ENCODE results near the gene HES1. TPM values are rescaled to one million over a fixed set of nuclear protein-coding genes. Genes with fewer than 3 reads are reported as not detected.
"Not testable (repeated sequence)": the region's sequence is repeated elsewhere in the genome, so short reads cannot be mapped to it uniquely, and the experiment has no call there.

The HES1 gene
- polyA plus RNA-seq, 4 donors: 78.8 to 103 (median 94.1) TPM

DNA sequence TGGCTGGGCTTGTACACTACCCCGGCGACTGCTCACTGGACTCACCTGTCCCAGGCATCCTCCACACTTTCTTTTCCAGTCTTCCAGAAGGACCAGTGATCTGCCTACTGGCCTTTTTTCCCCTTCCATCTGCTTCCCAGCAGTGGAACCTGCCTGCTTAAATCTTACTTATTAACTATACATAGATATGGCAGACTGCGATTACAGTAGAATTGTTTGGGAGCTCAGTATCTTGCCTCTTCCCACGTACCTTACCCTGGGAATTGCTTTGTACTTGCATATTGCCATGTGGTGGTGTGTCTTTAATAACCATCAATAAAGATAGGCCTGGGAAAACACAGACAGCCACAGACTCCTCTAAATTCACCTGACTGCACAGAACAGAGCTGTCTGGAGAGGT, 11.8 kb upstream of the HES1 start:
- DNase-seq (ENCODE audit: low read depth in 4 of 4, low spot score in 2 of 4): no peak

DNA sequence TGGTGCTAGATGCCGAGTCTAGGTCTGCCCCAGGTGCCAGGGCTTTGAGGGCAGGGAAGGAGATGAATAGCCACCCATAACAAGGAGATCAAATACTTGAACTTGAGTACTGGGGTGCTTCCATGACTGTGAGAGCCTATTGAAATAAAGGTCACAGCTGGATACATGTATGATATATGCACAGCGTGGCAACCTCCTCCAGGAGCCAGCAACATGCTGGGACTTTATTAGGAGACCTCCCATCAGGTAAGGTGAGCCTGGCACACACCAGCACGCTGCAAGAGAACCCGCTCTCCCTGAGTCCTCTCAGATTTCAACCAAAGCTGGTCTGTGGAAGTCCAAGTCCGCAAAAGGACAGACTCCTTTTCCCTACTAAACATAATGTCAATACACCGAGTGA, 10.5 kb upstream of the HES1 start:
- DNase-seq (ENCODE audit: low read depth in 4 of 4, low spot score in 2 of 4): no peak

DNA sequence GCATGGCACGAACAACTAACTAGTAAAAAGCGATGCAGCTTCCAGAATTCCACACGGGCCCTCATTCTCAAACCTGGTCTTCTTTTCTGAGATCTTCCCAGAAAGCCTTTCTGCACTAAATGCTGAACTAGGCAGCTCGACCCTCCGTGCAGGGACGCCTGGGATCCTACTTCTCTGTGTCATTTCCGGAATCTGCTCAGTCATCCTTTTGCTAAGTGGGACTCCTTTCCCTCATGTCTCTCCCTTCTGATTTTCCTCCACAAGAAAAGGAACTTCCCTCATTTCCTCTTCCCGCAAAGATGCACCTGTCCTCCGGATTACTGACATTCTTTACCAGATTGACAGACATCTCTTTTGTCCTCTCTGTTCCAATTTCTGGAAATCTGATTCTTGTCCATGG, 9.2 kb upstream of the HES1 start:
- no peak for DNase-seq (ENCODE audit: low read depth in 4 of 4, low spot score in 2 of 4)

- DNase-seq (ENCODE audit: low read depth in 4 of 4, low spot score in 2 of 4): no peak
Measured at GRCh38 chr3:194128202-194128918, 7.6 kb upstream of the HES1 start.

- DNase-seq (ENCODE audit: low read depth in 4 of 4, low spot score in 2 of 4): not testable (repeated sequence)
Measured at GRCh38 chr3:194128919-194129295, 7.0 kb upstream of the HES1 start.

GRCh38 chr3:194129581-194130133, 6.3 kb upstream of the HES1 start:
- DNase-seq (ENCODE audit: low read depth in 4 of 4, low spot score in 2 of 4): no peak

- DNase-seq (ENCODE audit: low read depth in 4 of 4, low spot score in 2 of 4): no peak
Measured at GRCh38 chr3:194130188-194130587, 5.8 kb upstream of the HES1 start.

DNA sequence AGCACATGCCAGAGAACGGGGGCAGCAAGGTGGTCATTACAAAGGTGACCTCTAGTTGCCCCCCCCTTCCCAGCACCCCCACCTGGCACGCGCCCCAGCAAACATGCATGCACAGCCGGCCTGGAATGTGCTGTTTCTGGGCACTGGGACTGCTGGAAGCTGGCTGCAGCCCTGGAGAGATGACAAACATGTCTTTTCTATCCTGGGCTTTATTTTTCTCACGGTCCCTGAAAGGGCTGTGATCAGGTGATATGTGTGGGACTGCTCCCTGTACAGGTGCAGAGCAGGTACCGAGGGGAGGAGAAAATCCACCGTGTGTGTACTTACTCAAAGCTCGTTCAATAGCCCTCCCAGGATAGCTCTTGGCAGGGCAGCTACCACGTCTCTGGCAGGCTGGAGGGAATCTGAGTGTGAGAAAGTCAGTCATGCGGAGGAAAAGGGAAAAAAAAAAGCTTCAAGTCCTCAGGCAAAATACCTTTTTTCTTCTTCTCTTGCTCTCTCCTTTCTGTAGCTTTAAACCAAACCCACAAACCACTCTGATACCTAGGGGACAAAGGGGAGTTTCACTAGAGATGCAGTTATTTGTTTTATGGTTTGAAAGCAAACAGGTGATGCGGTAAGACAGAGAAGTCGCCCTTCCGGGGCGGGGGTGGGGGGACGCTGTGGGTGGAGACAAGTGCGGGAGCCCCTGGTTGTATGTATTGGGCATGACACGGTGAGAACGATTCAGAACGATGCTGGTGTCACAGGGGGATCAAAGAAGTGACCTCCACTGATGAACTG, 5.0 kb upstream of the HES1 start:
- DNase-seq (ENCODE audit: low read depth in 4 of 4, low spot score in 2 of 4): no peak

DNA sequence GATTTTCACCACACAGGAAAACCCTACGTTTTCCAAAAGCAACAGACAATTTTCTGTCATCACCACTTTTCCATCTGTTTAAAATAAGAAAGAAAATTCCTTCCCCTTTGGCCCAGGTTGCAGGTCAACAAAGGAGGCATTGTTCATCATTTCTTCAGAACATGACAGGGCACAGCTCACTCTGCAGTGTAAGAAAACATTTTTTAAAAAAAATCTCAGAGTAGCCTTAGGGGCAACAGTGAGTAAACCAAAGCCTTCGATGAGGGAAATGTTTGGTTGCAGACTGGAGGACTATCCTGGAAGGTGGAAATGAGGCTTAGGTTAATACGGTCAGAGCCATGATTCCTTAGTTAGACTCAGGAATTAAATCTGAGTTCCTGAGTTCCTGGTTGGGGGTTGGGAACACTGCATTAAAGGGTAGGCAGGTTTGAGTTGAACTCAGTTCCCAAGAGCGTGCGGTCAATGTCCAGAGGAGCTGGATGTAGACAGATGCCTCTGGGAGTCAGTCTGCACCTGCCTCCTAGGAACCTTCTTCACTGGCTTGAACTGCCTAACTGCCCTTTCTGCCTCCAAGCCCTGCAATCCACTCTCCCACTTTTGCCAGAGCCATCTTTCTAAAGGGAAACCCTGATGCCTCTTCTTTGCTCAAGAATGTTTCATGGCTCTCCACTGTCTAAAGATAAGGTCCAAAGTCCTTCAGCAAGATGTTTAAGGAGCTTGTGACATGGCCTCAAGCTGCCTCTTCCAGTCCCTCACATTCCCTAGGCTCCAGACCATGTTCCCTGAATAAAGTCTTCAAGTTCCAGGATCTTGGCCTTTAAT, 3.3 kb upstream of the HES1 start:
- DNase-seq (ENCODE audit: low read depth in 4 of 4, low spot score in 2 of 4): no peak

- no peak for DNase-seq (ENCODE audit: low read depth in 4 of 4, low spot score in 2 of 4)
Measured at GRCh38 chr3:194133661-194134230, 2.2 kb upstream of the HES1 start.

- DNase-seq (ENCODE audit: low read depth in 4 of 4, low spot score in 2 of 4): no peak
Measured at GRCh38 chr3:194134231-194134756, 1.7 kb upstream of the HES1 start.

- DNase-seq (ENCODE audit: low read depth in 4 of 4, low spot score in 2 of 4): peak in 3 of 4 donors; percentile 91 to 93 (median 93)
Measured at GRCh38 chr3:194134757-194135515, 1.0 kb upstream of the HES1 start.

DNA sequence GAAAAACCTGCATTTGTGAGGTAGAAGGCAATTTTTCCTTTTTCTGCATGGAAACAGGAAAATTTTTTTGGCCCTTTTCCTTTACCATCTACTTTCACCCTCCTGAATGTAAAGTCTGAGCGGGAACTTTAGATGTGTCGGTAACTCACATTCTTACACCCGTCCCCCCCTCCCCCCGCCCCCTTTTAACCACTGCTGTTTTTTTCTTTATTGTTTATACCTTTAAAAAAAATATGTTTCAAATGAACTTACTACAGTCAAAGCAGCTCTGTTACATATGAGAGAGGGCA, 487 bp upstream of the HES1 start:
- DNase-seq (ENCODE audit: low read depth in 4 of 4, low spot score in 2 of 4): no peak

DNA sequence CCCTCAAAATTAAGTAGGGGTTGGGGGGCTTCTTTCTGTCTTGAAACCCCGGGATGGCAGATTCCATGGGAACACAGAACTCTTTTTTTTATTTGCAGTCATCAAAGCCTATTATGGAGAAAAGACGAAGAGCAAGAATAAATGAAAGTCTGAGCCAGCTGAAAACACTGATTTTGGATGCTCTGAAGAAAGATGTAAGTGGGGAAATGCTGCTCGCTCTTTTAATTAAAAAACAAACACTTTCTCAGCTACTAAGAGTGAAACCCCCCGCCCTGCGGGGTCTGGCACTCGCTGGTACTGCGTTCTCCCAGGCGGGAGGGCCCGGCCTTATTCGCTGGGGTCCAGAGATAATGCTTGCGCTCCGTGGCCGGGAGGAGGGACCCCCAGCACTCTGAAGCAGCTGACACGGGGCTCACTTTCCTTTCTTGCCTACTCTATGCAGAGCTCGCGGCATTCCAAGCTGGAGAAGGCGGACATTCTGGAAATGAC, 615 bp downstream of the HES1 start:
- no peak for DNase-seq (ENCODE audit: low read depth in 4 of 4, low spot score in 2 of 4)

- DNase-seq (ENCODE audit: low read depth in 4 of 4, low spot score in 2 of 4): no peak
Measured at GRCh38 chr3:194137008-194137505, 1.1 kb downstream of the HES1 start.

- DNase-seq (ENCODE audit: low read depth in 4 of 4, low spot score in 2 of 4): no peak
Measured at GRCh38 chr3:194137506-194138474, 1.8 kb downstream of the HES1 start.

GRCh38 chr3:194138732-194139070, 2.8 kb downstream of the HES1 start:
- DNase-seq (ENCODE audit: low read depth in 4 of 4, low spot score in 2 of 4): no peak

- no peak for DNase-seq (ENCODE audit: low read depth in 4 of 4, low spot score in 2 of 4)
Measured at GRCh38 chr3:194139071-194139813, 3.3 kb downstream of the HES1 start.

All from left renal cortex interstitium (tissue), 4 donors.